IMR-90 (cell line): ENCODE results near the gene LPAR1. TPM values are rescaled to one million over a fixed set of nuclear protein-coding genes. Genes with fewer than 3 reads are reported as not detected.

ENCODE experiments used
- ATAC-seq: fragments of 200-7000 bp; cut with Tn5 transposase; 2 replicates; pipeline ENCODE4 v1.9.1; 2020; ENCODE audit warnings: low read depth, mild to moderate bottlenecking, moderate library complexity
- BruUV-seq: library from RNA; stranded (reverse); fragments of 400-500 nt; replicated peaks from 2 replicates; lab custom pipeline; 2021; lab: Mats Ljungman, UMichigan
- CTCF ChIA-PET: fragments of 300-600 bp; formaldehyde crosslinking; extraction: SDS; loops from one replicate; lab custom pipeline; 2021; ENCODE audit warnings: antibody characterized with exemption; lab: Yijun Ruan, JAX
- POLR2A ChIA-PET: fragments of 300-600 bp; sonication (Branson Sonifier 250); formaldehyde crosslinking; loops from one replicate; lab custom pipeline; 2022; ENCODE audit warnings: antibody characterized with exemption; ENCODE audit not compliant: unreplicated experiment; lab: Charles Lee
- DNase-seq: peaks from one replicate; pipeline ENCODE4 v3.0.0; 2013
- H2AFZ ChIP-seq: replicated peaks from 2 replicates; pipeline ENCODE3; 2013; ENCODE audit warnings: low read length, mild to moderate bottlenecking; ENCODE audit not compliant: poor library complexity
- H2AK5ac ChIP-seq: 2 replicates; pipeline ENCODE4 v1.6.1; 2013; ENCODE audit warnings: low read depth, low read length, inconsistent platforms
- H2AK9ac ChIP-seq: replicated peaks from 2 replicates; pipeline ENCODE3; 2013; ENCODE audit warnings: mild to moderate bottlenecking, low read depth, low read length, moderate library complexity; ENCODE audit not compliant: poor library complexity
- H2BK120ac ChIP-seq: 2 replicates; pipeline ENCODE4 v1.6.1; 2013; ENCODE audit warnings: low read depth, low read length, inconsistent platforms
- H2BK15ac ChIP-seq: 3 replicates; pipeline ENCODE4 v1.6.1; 2013; ENCODE audit warnings: low read depth, low read length, inconsistent platforms
- H2BK20ac ChIP-seq: 2 replicates; pipeline ENCODE4 v1.6.1; 2013; ENCODE audit warnings: low read depth, mild to moderate bottlenecking, inconsistent platforms, low read length, moderate library complexity
- H2BK5ac ChIP-seq: 2 replicates; pipeline ENCODE4 v1.6.1; 2013; ENCODE audit warnings: mild to moderate bottlenecking, low read depth, low read length, inconsistent platforms; ENCODE audit not compliant: poor library complexity, severe bottlenecking
- H3K14ac ChIP-seq: replicated peaks from 2 replicates; pipeline ENCODE4 v1.6.1; 2013; ENCODE audit warnings: low read depth, low read length, inconsistent platforms
- H3K18ac ChIP-seq: 2 replicates; pipeline ENCODE4 v1.6.1; 2013; ENCODE audit warnings: low read depth, low read length, control low read depth
- H3K23ac ChIP-seq: 2 replicates; pipeline ENCODE4 v1.6.1; 2013; ENCODE audit warnings: low read depth, low read length, inconsistent platforms
- H3K27ac ChIP-seq: 2 replicates; pipeline ENCODE4 v1.5.1; 2013; ENCODE audit warnings: mild to moderate bottlenecking, control low read depth, low read length; ENCODE audit not compliant: insufficient read depth
- H3K27me3 ChIP-seq: 2 replicates; pipeline ENCODE4 v1.6.1; 2013; ENCODE audit warnings: low read length; ENCODE audit not compliant: control insufficient read depth, insufficient read depth
- H3K36me3 ChIP-seq: 2 replicates; pipeline ENCODE4 v1.6.1; 2013; ENCODE audit warnings: low read length, mixed read lengths; ENCODE audit not compliant: control insufficient read depth, insufficient read depth
- H3K4ac ChIP-seq: 2 replicates; pipeline ENCODE4 v1.6.1; 2013; ENCODE audit warnings: low read depth, low read length, inconsistent platforms
- H3K4me1 ChIP-seq: 2 replicates; pipeline ENCODE4 v1.6.1; 2013; ENCODE audit warnings: low read length, mixed read lengths; ENCODE audit not compliant: control insufficient read depth, insufficient read depth
- H3K4me2 ChIP-seq: 2 replicates; pipeline ENCODE4 v1.6.1; 2013; ENCODE audit warnings: low read depth, mild to moderate bottlenecking, control low read depth, low read length, moderate library complexity
- H3K4me3 ChIP-seq: 2 replicates; pipeline ENCODE4 v1.5.1; 2013; ENCODE audit warnings: low read depth, mild to moderate bottlenecking, control low read depth, low read length, moderate library complexity; ENCODE audit not compliant: insufficient read depth
- H3K56ac ChIP-seq: 2 replicates; pipeline ENCODE4 v1.6.1; 2013; ENCODE audit warnings: low read length, inconsistent platforms; ENCODE audit not compliant: insufficient read depth; ENCODE audit errors: extremely low read depth
- H3K79me1 ChIP-seq, 2 experiments: 2 replicates each; pipeline ENCODE4 v1.6.1; 2013; ENCODE audit warnings: low read length in 2 of 2, inconsistent platforms in 1 of 2, low read depth in 1 of 2
- H3K9ac ChIP-seq: 2 replicates; pipeline ENCODE4 v1.6.1; 2013; ENCODE audit warnings: low read depth, low read length, control low read depth
- H3K9me1 ChIP-seq: 2 replicates; pipeline ENCODE4 v1.6.1; 2013; ENCODE audit warnings: low read length, inconsistent platforms; ENCODE audit not compliant: insufficient read depth
- H3K9me3 ChIP-seq: 2 replicates; pipeline ENCODE4 v1.6.1; 2013; ENCODE audit warnings: low read length; ENCODE audit not compliant: control insufficient read depth, insufficient read depth
- H4K20me1 ChIP-seq: 2 replicates; pipeline ENCODE4 v1.6.1; 2013; ENCODE audit warnings: low read length, inconsistent platforms; ENCODE audit not compliant: insufficient read depth
- H4K5ac ChIP-seq: 2 replicates; pipeline ENCODE4 v1.6.1; 2013; ENCODE audit warnings: mild to moderate bottlenecking, low read depth, low read length, control low read depth
- H4K8ac ChIP-seq, 2 experiments: 2 replicates each; pipeline ENCODE4 v1.6.1; 2013; ENCODE audit warnings: low read depth in 2 of 2, low read length in 2 of 2, control low read depth in 1 of 2, inconsistent platforms in 1 of 2
- H4K91ac ChIP-seq: 2 replicates; pipeline ENCODE4 v1.6.1; 2013; ENCODE audit warnings: low read depth, low read length, inconsistent platforms; ENCODE audit not compliant: insufficient read depth
- BHLHE40 ChIP-seq: fragments of 150-350 bp; IDR thresholded peaks from 2 replicates; pipeline ENCODE4 v1.6.1; 2016; ENCODE audit warnings: mild to moderate bottlenecking, low read depth, low read length
- MAFK ChIP-seq: IDR thresholded peaks from 2 replicates; pipeline ENCODE4 v1.6.1; 2012; ENCODE audit warnings: low read depth, low read length, improper control_type of control experiment
- WGBS, 2 experiments: methylation state at CpG; one replicate each; pipeline versions ENCODE4 v1.1.5 to v1.1.7; 2013; ENCODE audit warnings: missing lambda C conversion rate in 2 of 2; ENCODE audit not compliant: insufficient read length in 1 of 2; ENCODE audit errors: extremely low coverage in 2 of 2; 5-methylcytosine and 5-hydroxymethylcytosine counted together
- dilution Hi-C: fragments of 300-500 bp; cut with HindIII; formaldehyde crosslinking; loops from one replicate; pipeline ENCODE4 v1.14.3; 2018; ENCODE audit warnings: low sequenced_read_pairs; ENCODE audit not compliant: unreplicated experiment
- in situ Hi-C: fragments of 300-500 bp; cut with MboI; formaldehyde crosslinking; loops from 3 replicates; pipeline ENCODE4 v1.14.3; 2019; ENCODE audit warnings: low sequenced_read_pairs, inconsistent platforms, mixed read lengths
- intact Hi-C: fragments of 100-400 bp; cut with micrococcal nuclease; formaldehyde crosslinking; loops from 2 replicates; pipeline ENCODE4 v1.10.0; 2022
- polyA plus RNA-seq, 3 experiments: library from polyadenylated mRNA; depleted of rRNA; stranded (reverse); fragments of >200 nt; gene quantifications; 2 replicates each; pipeline ENCODE4 v1.2.3, GENCODE V29; 2012; ENCODE audit warnings: low replicate concordance in 1 of 3
- total RNA-seq: library from RNA; depleted of rRNA; stranded (reverse); fragments of >200 nt; gene quantifications from 2 replicates; pipeline ENCODE4 v1.2.3, GENCODE V29; 2012

Gene LPAR1
- total and polyA plus RNA-seq, 2 of the 4 experiments (the other 2 are of a cell fraction) = 171 to 315 TPM

- Histone ChIP-seq H3K27me3 (no peaks in the 10 kb centered on the region), H3K4me2 (no peak overlapping the region), H2BK15ac (no peak overlapping the region), H3K36me3 (peaks cover 24% of the 10 kb centered on the region), H2AFZ (no peak overlapping the region), H4K8ac (no peak overlapping the region), H3K4me1 (peaks cover under 1% of the 10 kb centered on the region; the same call in 1 of the 2 replicates), H2BK5ac (no peak overlapping the region), H3K4ac (no peak overlapping the region), H3K9me1 (peaks cover 4% of the 10 kb centered on the region), H3K23ac (no peak overlapping the region), H3K9ac (no peak overlapping the region), H4K5ac (no peak overlapping the region), H2BK120ac (no peak overlapping the region), H3K9me3 (no peaks in the 10 kb centered on the region; the same call in 1 of the 2 replicates), H3K27ac (no peak overlapping the region), H4K91ac (no peak overlapping the region), H2AK5ac (no peak overlapping the region), H3K14ac (no peak overlapping the region), H3K18ac (no peak overlapping the region), H3K56ac (no peak overlapping the region), H3K79me1 (peaks cover 25 to 45% of the 10 kb centered on the region in 2 experiments), H3K4me3 (no peak overlapping the region), H4K20me1 (no peaks in the 10 kb centered on the region; the same call in 1 of the 2 replicates), H2AK9ac (no peak overlapping the region), H2BK20ac (no peak overlapping the region)
- POLR2A ChIA-PET = no interaction called here
- no peak for ATAC-seq
- dilution Hi-C loops (no loop called here), intact Hi-C loops (no loop called here), in situ Hi-C loops (no loop called here)
- TF ChIP-seq BHLHE40 (no peak), MAFK (peak; percentile 68)
- no peak for DNase-seq
- CTCF ChIA-PET = no interaction called here
- no TSS peak for BruUV-seq
- no CpG with 5 or more reads among the region's 1 CpG for WGBS, 2 experiments
Measured at GRCh38 chr9:110871736-110872135, 166.5 kb downstream of the LPAR1 start.
